ENCODE measurements around the gene NELFE. TPM values are rescaled to one million over a fixed set of nuclear protein-coding genes. Genes with fewer than 3 reads are reported as not detected.
"Not testable (repeated sequence)": the region's sequence is repeated elsewhere in the genome, so short reads cannot be mapped to it uniquely, and the experiment has no call there.

The NELFE gene
- total and polyA plus RNA-seq, 2 donors = 39.8 to 53.6 TPM

DNA sequence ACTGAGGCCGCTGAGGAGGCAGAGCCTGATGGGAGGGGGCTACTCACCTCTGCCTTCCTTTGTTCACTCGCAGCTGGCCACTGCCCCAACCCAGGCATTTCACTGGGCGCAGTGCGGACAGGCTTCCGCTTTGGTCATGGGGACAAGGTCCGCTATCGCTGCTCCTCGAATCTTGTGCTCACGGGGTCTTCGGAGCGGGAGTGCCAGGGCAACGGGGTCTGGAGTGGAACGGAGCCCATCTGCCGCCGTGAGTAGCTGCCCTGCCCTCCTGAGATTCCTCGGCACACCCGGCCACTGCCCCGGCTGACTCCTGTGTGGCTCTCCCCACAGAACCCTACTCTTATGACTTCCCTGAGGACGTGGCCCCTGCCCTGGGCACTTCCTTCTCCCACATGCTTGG is 25.2 kb downstream of the NELFE start:
- H3K4me3 ChIP-seq (ENCODE audit: low read depth, low read length) = no peak overlapping the region
- WGBS = 88% methylated on average over 19 of the region's 19 CpGs
- H3K27ac ChIP-seq (ENCODE audit: low read depth) = no peak overlapping the region

GRCh38 chr6:31932137-31932536 is 26.6 kb downstream of the NELFE start:
- 91% methylated on average over 23 of the region's 32 CpGs for WGBS
- not testable (repeated sequence) for H3K36me3 ChIP-seq (ENCODE audit: insufficient read depth); DNase-seq (ENCODE audit: extremely low spot score); H3K4me1 ChIP-seq (ENCODE audit: insufficient read depth); H3K27ac ChIP-seq (ENCODE audit: low read depth); H3K4me3 ChIP-seq (ENCODE audit: low read depth, low read length)

More for the DNA sequence above, 25.2 kb downstream of the NELFE start:
- H3K36me3 ChIP-seq (ENCODE audit: insufficient read depth) = no peaks in the 10 kb centered on the region
- DNase-seq (ENCODE audit: extremely low spot score) = no peak
- no peaks in the 10 kb centered on the region for H3K4me1 ChIP-seq (ENCODE audit: insufficient read depth)

GRCh38 chr6:31930962-31931361 is 27.8 kb downstream of the NELFE start:
- DNase-seq (ENCODE audit: extremely low spot score) = no peak
- WGBS = 87% methylated on average over 1 of the region's 1 CpG

DNA sequence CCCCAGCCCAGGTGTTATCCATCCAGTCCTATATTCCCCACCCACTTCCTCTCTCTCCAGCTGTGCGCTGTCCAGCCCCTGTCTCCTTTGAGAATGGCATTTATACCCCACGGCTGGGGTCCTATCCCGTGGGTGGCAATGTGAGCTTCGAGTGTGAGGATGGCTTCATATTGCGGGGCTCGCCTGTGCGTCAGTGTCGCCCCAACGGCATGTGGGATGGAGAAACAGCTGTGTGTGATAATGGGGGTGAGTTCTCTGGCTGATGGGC is 30.2 kb downstream of the NELFE start:
- Histone ChIP-seq H3K36me3 (ENCODE audit: insufficient read depth) (no peaks in the 10 kb centered on the region), H3K4me1 (ENCODE audit: insufficient read depth) (no peaks in the 10 kb centered on the region), H3K4me3 (ENCODE audit: low read depth, low read length) (no peak overlapping the region), H3K27ac (ENCODE audit: low read depth) (no peak overlapping the region)
- WGBS = 58% methylated on average over 9 of the region's 9 CpGs
- DNase-seq (ENCODE audit: extremely low spot score) = no peak

More at GRCh38 chr6:31930962-31931361, 27.8 kb downstream of the NELFE start:
- Histone ChIP-seq H3K36me3 (ENCODE audit: insufficient read depth) (no peaks in the 10 kb centered on the region), H3K4me1 (ENCODE audit: insufficient read depth) (no peaks in the 10 kb centered on the region), H3K4me3 (ENCODE audit: low read depth, low read length) (no peak overlapping the region), H3K27ac (ENCODE audit: low read depth) (no peak overlapping the region)

DNA sequence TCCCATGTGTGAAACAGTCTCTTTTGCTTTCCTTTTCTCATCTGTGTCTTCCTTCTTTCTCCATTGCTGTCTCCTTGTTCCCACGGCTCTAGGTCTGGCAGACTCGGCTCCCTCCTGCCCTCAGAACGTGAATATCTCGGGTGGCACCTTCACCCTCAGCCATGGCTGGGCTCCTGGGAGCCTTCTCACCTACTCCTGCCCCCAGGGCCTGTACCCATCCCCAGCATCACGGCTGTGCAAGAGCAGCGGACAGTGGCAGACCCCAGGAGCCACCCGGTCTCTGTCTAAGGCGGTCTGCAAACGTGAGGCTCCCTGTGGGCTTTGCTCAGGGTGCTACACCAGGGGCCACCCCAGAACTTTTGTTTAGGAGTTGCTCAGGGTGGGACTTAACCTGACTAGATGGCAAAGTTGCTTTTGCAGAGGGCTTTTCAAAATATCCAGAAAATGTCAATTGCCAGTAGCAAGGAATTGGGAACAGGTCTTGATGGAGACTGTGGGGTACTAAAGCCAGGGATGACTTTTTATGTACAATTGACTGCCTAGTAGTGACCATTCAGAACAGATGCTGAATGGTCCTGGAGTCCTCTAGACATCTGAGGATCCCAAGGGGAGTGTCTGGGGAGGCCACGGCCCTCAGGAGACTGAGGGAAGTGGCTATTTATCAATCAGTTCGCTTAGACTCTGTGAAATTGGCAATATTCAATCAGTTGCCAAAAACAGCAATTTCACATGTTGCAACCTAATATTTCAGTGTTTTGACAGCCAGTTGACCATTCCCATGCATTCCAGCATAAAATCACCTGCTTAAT is 30.7 kb downstream of the NELFE start:
- Histone ChIP-seq H3K27ac (ENCODE audit: low read depth) (no peak overlapping the region), H3K4me1 (ENCODE audit: insufficient read depth) (no peaks in the 10 kb centered on the region), H3K4me3 (ENCODE audit: low read depth, low read length) (no peak overlapping the region), H3K36me3 (ENCODE audit: insufficient read depth) (no peaks in the 10 kb centered on the region)
- 77% methylated on average over 11 of the region's 11 CpGs for WGBS
- no peak for DNase-seq (ENCODE audit: extremely low spot score)

GRCh38 chr6:31927242-31927862 is 31.4 kb downstream of the NELFE start, which contains the start of gene C2:
Gene C2, plus strand, starts transcription at chr6:31927717. Its CDS starts 36 bp downstream, at chr6:31927753.
- no peak within 1 kb of the TSS for H3K27ac ChIP-seq (ENCODE audit: low read depth)
- WGBS = 64% methylated on average over 11 of the region's 11 CpGs
- no peaks in the 10 kb centered on the region for H3K36me3 ChIP-seq (ENCODE audit: insufficient read depth)
- no peaks in the 10 kb centered on the region for H3K4me1 ChIP-seq (ENCODE audit: insufficient read depth)
- no peak within 1 kb of the TSS for H3K4me3 ChIP-seq (ENCODE audit: low read depth, low read length)
- DNase-seq (ENCODE audit: extremely low spot score) = no peak

DNA sequence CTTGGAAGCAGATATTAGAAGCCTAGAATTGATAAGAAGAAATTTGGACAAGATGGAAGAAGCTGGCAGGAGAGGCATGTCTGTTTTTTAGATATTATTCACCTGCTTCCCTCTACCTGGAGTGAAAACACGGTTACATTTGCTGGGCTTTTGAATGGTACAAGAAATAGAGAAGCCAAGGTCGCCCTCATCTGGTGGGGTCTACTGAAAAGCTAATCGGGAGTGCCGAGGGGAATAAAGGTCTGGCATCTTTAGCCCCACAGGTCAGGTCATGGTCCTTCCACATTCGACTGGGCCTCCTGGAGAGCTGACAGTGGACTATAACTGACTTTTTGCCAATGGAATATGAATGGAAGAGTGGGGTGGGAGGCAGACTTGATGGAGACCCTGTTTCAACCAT is 35.8 kb downstream of the NELFE start:
- Histone ChIP-seq H3K4me1 (ENCODE audit: insufficient read depth) (no peaks in the 10 kb centered on the region), H3K27ac (ENCODE audit: low read depth) (no peak overlapping the region), H3K36me3 (ENCODE audit: insufficient read depth) (no peaks in the 10 kb centered on the region), H3K4me3 (ENCODE audit: low read depth, low read length) (no peak overlapping the region)
- 15% methylated on average over 5 of the region's 5 CpGs for WGBS
- DNase-seq (ENCODE audit: extremely low spot score) = no peak

DNA sequence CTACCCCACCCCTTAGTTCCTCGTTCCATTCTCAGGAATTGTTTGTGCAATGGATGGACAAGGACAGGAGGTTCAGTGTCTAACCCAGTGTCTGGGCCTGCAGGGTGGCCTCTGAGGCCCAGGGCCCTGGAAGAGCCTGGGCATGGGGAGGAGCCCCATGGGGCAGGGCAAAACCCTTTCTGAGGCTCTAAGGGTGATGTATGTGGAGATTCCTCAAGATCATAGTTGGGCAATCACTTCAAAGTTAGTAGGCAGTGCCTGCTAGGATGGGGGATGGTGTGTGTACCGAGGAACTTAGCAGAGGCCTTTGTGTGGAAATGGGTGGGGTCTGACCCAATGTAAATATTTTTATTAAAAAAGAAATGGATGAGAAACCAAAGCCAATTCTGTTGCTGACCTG is 38.0 kb downstream of the NELFE start:
- no peak for DNase-seq (ENCODE audit: extremely low spot score)
- Histone ChIP-seq H3K4me1 (ENCODE audit: insufficient read depth) (no peaks in the 10 kb centered on the region), H3K36me3 (ENCODE audit: insufficient read depth) (no peaks in the 10 kb centered on the region), H3K4me3 (ENCODE audit: low read depth, low read length) (no peak overlapping the region), H3K27ac (ENCODE audit: low read depth) (no peak overlapping the region)
- WGBS = 72% methylated on average over 2 of the region's 2 CpGs

DNA sequence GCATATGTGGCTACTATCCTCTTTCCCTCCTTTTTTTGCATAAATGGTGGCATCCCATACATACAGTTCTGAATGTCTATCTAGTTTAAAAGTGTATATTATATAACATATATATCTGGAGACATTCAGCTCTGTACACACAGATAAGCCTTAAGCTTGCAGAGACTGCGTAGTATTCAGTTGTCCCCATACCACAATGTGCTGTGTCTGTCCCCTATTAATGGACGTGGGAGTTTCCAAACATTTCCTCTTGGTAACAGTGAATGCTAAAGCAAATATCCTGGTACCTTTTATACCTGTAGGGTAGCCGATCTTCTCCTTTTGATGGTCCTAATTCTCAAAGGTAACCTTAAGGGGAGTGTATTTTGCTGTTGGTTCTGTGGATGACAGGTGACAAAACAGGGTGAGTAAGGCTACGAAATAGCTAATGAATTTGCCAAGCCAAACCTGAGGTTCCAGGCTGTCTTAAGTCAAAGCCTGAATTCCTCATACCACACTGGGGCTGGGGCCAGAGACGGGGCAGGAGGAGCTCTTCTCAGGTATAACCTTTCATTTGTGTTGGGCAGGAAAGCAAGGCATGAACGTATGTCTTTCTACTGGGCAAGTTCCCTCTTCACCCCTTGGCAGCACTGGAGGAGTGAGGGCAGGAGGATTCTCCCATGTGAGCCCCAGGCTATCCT is 39.0 kb downstream of the NELFE start:
- 78% methylated on average over 6 of the region's 6 CpGs for WGBS
- no peaks in the 10 kb centered on the region for H3K4me1 ChIP-seq (ENCODE audit: insufficient read depth)

DNA sequence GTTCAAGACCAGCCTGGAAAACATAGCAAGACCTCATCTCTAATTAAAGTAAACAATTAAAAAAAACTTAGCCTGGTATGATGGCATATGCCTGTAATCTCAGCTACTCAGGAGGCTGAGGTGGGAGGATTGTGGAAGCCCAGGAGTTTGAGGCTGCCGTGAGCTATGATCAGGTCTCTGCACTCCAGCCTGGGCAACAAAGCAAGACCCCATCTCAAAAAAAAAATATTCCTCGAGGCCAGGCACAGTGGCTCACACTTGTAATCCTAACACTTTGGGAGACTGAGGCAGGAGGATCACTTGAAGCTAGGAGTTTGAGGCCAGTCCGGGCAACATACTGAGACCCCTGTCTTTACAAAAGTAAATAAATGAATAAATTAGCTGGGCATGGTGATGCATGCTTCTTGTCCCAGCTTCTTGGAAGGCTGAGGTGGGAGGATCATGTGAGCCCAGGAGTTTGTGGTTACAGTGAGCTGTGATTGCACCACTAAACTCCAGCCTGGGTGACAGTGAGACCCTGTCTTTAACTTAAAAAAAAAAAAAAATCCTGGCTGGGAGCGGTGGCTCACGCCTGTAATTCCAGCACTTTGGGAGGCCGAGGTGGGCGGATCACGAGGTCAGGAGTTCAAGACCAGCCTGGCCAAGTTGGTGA is 40.6 kb downstream of the NELFE start:
- Histone ChIP-seq H3K4me1 (ENCODE audit: insufficient read depth) (no peaks in the 10 kb centered on the region), H3K4me3 (ENCODE audit: low read depth, low read length) (no peak overlapping the region), H3K27ac (ENCODE audit: low read depth) (no peak overlapping the region), H3K36me3 (ENCODE audit: insufficient read depth) (no peaks in the 10 kb centered on the region)
- 75% methylated on average over 8 of the region's 8 CpGs for WGBS
- no peak for DNase-seq (ENCODE audit: extremely low spot score)

More for the DNA sequence above, 39.0 kb downstream of the NELFE start:
- Histone ChIP-seq H3K36me3 (ENCODE audit: insufficient read depth) (no peaks in the 10 kb centered on the region), H3K27ac (ENCODE audit: low read depth) (no peak overlapping the region), H3K4me3 (ENCODE audit: low read depth, low read length) (no peak overlapping the region)
- DNase-seq (ENCODE audit: extremely low spot score) = no peak

DNA sequence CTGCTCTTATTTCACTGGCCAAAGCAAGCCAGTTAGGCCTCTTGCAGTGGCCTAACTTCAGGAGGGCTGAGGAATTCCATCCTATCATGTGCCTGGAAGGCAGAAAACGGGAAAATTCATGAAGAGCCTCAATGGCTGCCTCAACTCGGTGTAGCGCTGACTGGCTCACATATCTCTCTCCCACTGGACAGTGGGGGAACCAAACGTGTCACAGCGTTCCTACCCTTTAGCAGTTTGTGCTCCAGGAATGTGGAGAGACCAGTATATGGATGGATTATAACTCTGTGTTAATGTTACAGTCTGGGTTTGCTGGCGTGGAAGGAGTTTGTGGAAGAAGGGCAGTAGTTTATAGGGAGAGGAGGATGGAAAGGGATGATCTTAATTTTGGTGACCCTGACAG is 43.0 kb downstream of the NELFE start:
- no peak overlapping the region for H3K4me3 ChIP-seq (ENCODE audit: low read depth, low read length)
- DNase-seq (ENCODE audit: extremely low spot score) = no peak
- no peaks in the 10 kb centered on the region for H3K4me1 ChIP-seq (ENCODE audit: insufficient read depth)
- H3K27ac ChIP-seq (ENCODE audit: low read depth) = no peak overlapping the region
- H3K36me3 ChIP-seq (ENCODE audit: insufficient read depth) = no peaks in the 10 kb centered on the region
- WGBS = 81% methylated on average over 6 of the region's 6 CpGs

DNA sequence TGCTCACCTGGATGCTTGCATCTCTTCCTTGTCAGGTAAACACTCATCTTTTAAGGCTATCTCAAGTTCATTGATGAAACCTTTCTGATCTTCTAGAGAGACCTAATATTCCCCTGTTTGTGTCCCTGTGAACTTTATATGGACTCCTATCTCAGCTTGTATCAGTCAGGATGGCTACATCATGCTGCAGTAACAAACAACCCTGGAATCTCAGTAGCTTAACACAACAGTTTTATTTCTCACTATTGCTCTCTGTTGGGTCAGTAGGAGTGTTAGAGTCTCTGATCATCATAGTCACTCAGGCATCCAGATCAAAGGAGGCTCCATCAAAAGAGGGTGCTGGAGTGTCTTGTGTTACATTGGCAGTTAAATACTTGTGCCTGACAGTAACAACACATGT is 43.4 kb downstream of the NELFE start:
- DNase-seq (ENCODE audit: extremely low spot score) = no peak
- H3K4me1 ChIP-seq (ENCODE audit: insufficient read depth) = no peaks in the 10 kb centered on the region
- H3K4me3 ChIP-seq (ENCODE audit: low read depth, low read length) = no peak overlapping the region
- H3K27ac ChIP-seq (ENCODE audit: low read depth) = no peak overlapping the region
- no peaks in the 10 kb centered on the region for H3K36me3 ChIP-seq (ENCODE audit: insufficient read depth)

GRCh38 chr6:31911826-31912585 is 46.8 kb downstream of the NELFE start:
- Histone ChIP-seq H3K4me3 (ENCODE audit: low read depth, low read length) (no peak overlapping the region), H3K4me1 (ENCODE audit: insufficient read depth) (no peaks in the 10 kb centered on the region), H3K36me3 (ENCODE audit: insufficient read depth) (no peaks in the 10 kb centered on the region), H3K27ac (ENCODE audit: low read depth) (no peak overlapping the region)
- WGBS = 68% methylated on average over 11 of the region's 11 CpGs
- DNase-seq (ENCODE audit: extremely low spot score) = no peak
